H1 (cell line): ENCODE measurements around the gene CDH6. TPM values are rescaled to one million over a fixed set of nuclear protein-coding genes. Genes with fewer than 3 reads are reported as not detected.

Experiments used
- CTCF ChIA-PET: fragments of 300-600 bp; sonication (Branson Sonifier 250); formaldehyde crosslinking; loops from one replicate; lab custom pipeline; 2021; ENCODE audit not compliant: partially characterized antibody; lab: Charles Lee
- POLR2A ChIA-PET: fragments of 300-600 bp; sonication (Branson Sonifier 250); formaldehyde crosslinking; loops from one replicate; lab custom pipeline; 2021; ENCODE audit warnings: inconsistent platforms; ENCODE audit not compliant: partially characterized antibody; lab: Charles Lee
- DNase-seq, 2 experiments: peaks; one replicate each; pipeline versions ENCODE4 v3.0.0 to v3.0.0-alpha.2; 2010 to 2022; ENCODE audit warnings: low spot score in 2 of 2, low read depth in 1 of 2, mixed read lengths in 1 of 2
- FAIRE-seq: peaks from 2 replicates; lab custom pipeline; 2011; peaks lifted over from hg19 to GRCh38; lab: Jason Lieb, UNC
- H2AFZ ChIP-seq: 2 replicates; pipeline ENCODE4 v1.8.1; 2012; ENCODE audit warnings: low read length, inconsistent platforms
- H2AK5ac ChIP-seq: 2 replicates; pipeline ENCODE4 v1.6.1; 2013; ENCODE audit warnings: low read depth, low read length
- H2BK120ac ChIP-seq: replicated peaks from 2 replicates; pipeline ENCODE3; 2013; ENCODE audit warnings: low read depth, low read length, inconsistent platforms
- H2BK12ac ChIP-seq: 2 replicates; pipeline ENCODE4 v1.6.1; 2013; ENCODE audit warnings: low read depth, low read length
- H2BK15ac ChIP-seq: 2 replicates; pipeline ENCODE4 v1.6.1; 2013; ENCODE audit warnings: low read length
- H2BK20ac ChIP-seq: 2 replicates; pipeline ENCODE4 v1.6.1; 2013; ENCODE audit warnings: low read length
- H2BK5ac ChIP-seq: 2 replicates; pipeline ENCODE4 v1.6.1; 2013; ENCODE audit warnings: low read depth, low read length
- H3K14ac ChIP-seq: 2 replicates; pipeline ENCODE4 v1.6.1; 2013; ENCODE audit warnings: inconsistent platforms; ENCODE audit not compliant: insufficient read length
- H3K18ac ChIP-seq: 2 replicates; pipeline ENCODE4 v1.6.1; 2013; ENCODE audit warnings: low read length; ENCODE audit errors: extremely low read depth
- H3K23ac ChIP-seq: 2 replicates; pipeline ENCODE4 v1.6.1; 2013; ENCODE audit warnings: inconsistent platforms; ENCODE audit not compliant: insufficient read length
- H3K23me2 ChIP-seq: 2 replicates; pipeline ENCODE4 v1.6.1; 2013; ENCODE audit warnings: low read depth, low read length
- H3K27ac ChIP-seq: 2 replicates; pipeline ENCODE4 v1.6.1; 2011; ENCODE audit warnings: low read depth, low read length, inconsistent platforms
- H3K27me3 ChIP-seq, 4 experiments: replicated peaks in 1 of 4; 1 replicate in 1 of 4; 2 replicates in 3 of 4; pipeline versions ENCODE4 v1.6.1 to v1.8.1; 2011 to 2013; ENCODE audit warnings: low read length in 3 of 4, mild to moderate bottlenecking in 3 of 4, inconsistent platforms in 2 of 4, mixed read lengths in 2 of 4, moderate library complexity in 1 of 4; ENCODE audit not compliant: control insufficient read depth in 3 of 4, insufficient read depth in 3 of 4; ENCODE audit errors: extremely low read depth in 1 of 4
- H3K36me3 ChIP-seq, 4 experiments: 2 replicates each; pipeline versions ENCODE4 v1.6.1 to v1.8.1; 2011 to 2013; ENCODE audit warnings: mild to moderate bottlenecking in 4 of 4, low read length in 3 of 4, moderate library complexity in 2 of 4, control low read depth in 1 of 4, inconsistent platforms in 1 of 4; ENCODE audit not compliant: insufficient read depth in 4 of 4, control insufficient read depth in 2 of 4
- H3K4ac ChIP-seq: replicated peaks from 2 replicates; pipeline ENCODE3; 2013; ENCODE audit warnings: low read length, low read depth, mixed read lengths, inconsistent platforms; ENCODE audit not compliant: insufficient read length
- H3K4me1 ChIP-seq, 4 experiments: replicated peaks in 1 of 4; 1 replicate in 1 of 4; 2 replicates in 3 of 4; pipeline versions ENCODE4 v1.6.1 to v1.8.1; 2011 to 2013; ENCODE audit warnings: low read length in 3 of 4, inconsistent platforms in 2 of 4, mixed read lengths in 1 of 4; ENCODE audit not compliant: insufficient read depth in 4 of 4, control insufficient read depth in 3 of 4
- H3K4me2 ChIP-seq, 2 experiments: 2 replicates each; pipeline versions ENCODE4 v1.6.1 to v1.8.1; 2011 to 2013; ENCODE audit warnings: low read depth in 2 of 2, low read length in 2 of 2, control low read depth in 1 of 2, inconsistent platforms in 1 of 2, mild to moderate bottlenecking in 1 of 2; ENCODE audit not compliant: insufficient read depth in 1 of 2
- H3K4me3 ChIP-seq, 4 experiments: fragments of 200-600, 300-600 bp in 1 of 4; sonication (generic), shearing (Covaris generic), sonication (Bioruptor Twin) in 1 of 4; 2 replicates each; pipeline versions ENCODE4 v1.5.1 to v1.8.1; 2011 to 2016; ENCODE audit warnings: low read length in 4 of 4, low read depth in 3 of 4, control low read depth in 2 of 4, inconsistent platforms in 2 of 4, mild to moderate bottlenecking in 2 of 4, mixed read lengths in 1 of 4, moderate library complexity in 1 of 4; ENCODE audit not compliant: insufficient read depth in 2 of 4; ENCODE audit errors: extremely low read depth in 1 of 4
- H3K56ac ChIP-seq: replicated peaks from 2 replicates; pipeline ENCODE3; 2013; ENCODE audit warnings: low read depth, mild to moderate bottlenecking, mixed read lengths, low read length, inconsistent platforms; ENCODE audit not compliant: insufficient read length
- H3K79me1 ChIP-seq: 2 replicates; pipeline ENCODE4 v1.6.1; 2013; ENCODE audit warnings: low read depth, low read length, control low read depth
- H3K79me2 ChIP-seq, 2 experiments: 2 replicates each; pipeline versions ENCODE4 v1.6.1 to v1.8.1; 2012 to 2013; ENCODE audit warnings: low read length in 2 of 2, mild to moderate bottlenecking in 2 of 2, inconsistent platforms in 1 of 2; ENCODE audit not compliant: insufficient read depth in 2 of 2, control insufficient read depth in 1 of 2
- H3K9ac ChIP-seq, 4 experiments: replicated peaks in 1 of 4; 1 replicate in 1 of 4; 2 replicates in 3 of 4; pipeline versions ENCODE4 v1.6.1 to v1.8.1; 2011 to 2013; ENCODE audit warnings: low read depth in 3 of 4, low read length in 3 of 4, control low read depth in 2 of 4, mild to moderate bottlenecking in 2 of 4, moderate library complexity in 2 of 4, inconsistent platforms in 1 of 4; ENCODE audit errors: extremely low read depth in 1 of 4
- H3K9me3 ChIP-seq, 2 experiments: 2 replicates each; pipeline versions ENCODE4 v1.6.1 to v1.8.1; 2012 to 2013; ENCODE audit warnings: mild to moderate bottlenecking in 2 of 2, moderate library complexity in 2 of 2, control low read depth in 1 of 2, inconsistent platforms in 1 of 2, low read depth in 1 of 2, low read length in 1 of 2, mixed read lengths in 1 of 2; ENCODE audit not compliant: insufficient read depth in 2 of 2
- H4K20me1 ChIP-seq, 2 experiments: replicated peaks in 1 of 2; 2 replicates each; pipeline versions ENCODE3 to v1.8.1; 2011 to 2013; ENCODE audit warnings: inconsistent platforms in 2 of 2, low read length in 2 of 2, mild to moderate bottlenecking in 1 of 2; ENCODE audit not compliant: insufficient read depth in 2 of 2, control insufficient read depth in 1 of 2
- H4K5ac ChIP-seq: 2 replicates; pipeline ENCODE4 v1.6.1; 2013; ENCODE audit warnings: low read length, low read depth, mixed read lengths, inconsistent platforms; ENCODE audit not compliant: insufficient read length
- H4K8ac ChIP-seq: 2 replicates; pipeline ENCODE4 v1.8.0; 2013; ENCODE audit warnings: mild to moderate bottlenecking, moderate library complexity, low read length, inconsistent platforms; ENCODE audit not compliant: insufficient read depth; ENCODE audit errors: extremely low read depth
- H4K91ac ChIP-seq: replicated peaks from 2 replicates; pipeline ENCODE3; 2013; ENCODE audit warnings: low read length, mixed read lengths, inconsistent platforms; ENCODE audit not compliant: insufficient read length
- EGR1 ChIP-seq: IDR thresholded peaks from 2 replicates; pipeline ENCODE4 v1.6.1; 2011; ENCODE audit warnings: low read depth, low read length, borderline replicate concordance
- GTF2F1 ChIP-seq: IDR thresholded peaks from 2 replicates; pipeline ENCODE4 v1.6.1; 2012; ENCODE audit warnings: low read depth, low read length, improper control_type of control experiment, borderline replicate concordance
- JUN ChIP-seq: IDR thresholded peaks from 2 replicates; pipeline ENCODE4 v1.6.1; 2011; ENCODE audit warnings: low read depth, mild to moderate bottlenecking, improper control_type of control experiment, low read length
- RAD21 ChIP-seq, 2 experiments: IDR thresholded peaks in 1 of 2; conservative IDR thresholded peaks in 1 of 2; 2 replicates each; pipeline ENCODE4 v1.6.1; 2011; ENCODE audit warnings: low read depth in 2 of 2, low read length in 2 of 2, improper control_type of control experiment in 1 of 2, inconsistent platforms in 1 of 2, mild to moderate bottlenecking in 1 of 2, moderate library complexity in 1 of 2
- RXRA ChIP-seq: IDR thresholded peaks from 2 replicates; pipeline ENCODE4 v1.6.1; 2011; ENCODE audit warnings: low read depth, mild to moderate bottlenecking, low read length, moderate library complexity; ENCODE audit not compliant: insufficient read depth
- SP2 ChIP-seq: IDR thresholded peaks from 2 replicates; pipeline ENCODE4 v1.6.1; 2012; ENCODE audit warnings: mild to moderate bottlenecking, low read length, inconsistent platforms
- TAF7 ChIP-seq: optimal IDR thresholded peaks from 2 replicates; pipeline ENCODE3; 2011; ENCODE audit warnings: low read depth, mild to moderate bottlenecking, inconsistent platforms, low read length, moderate library complexity, borderline replicate concordance
- TEAD4 ChIP-seq: IDR thresholded peaks from 2 replicates; pipeline ENCODE4 v1.6.1; 2012; ENCODE audit warnings: low read depth, low read length, inconsistent platforms, mixed read lengths
- WGBS, 2 experiments: shearing (Covaris generic) in 1 of 2; methylation state at CpG; one replicate each; pipeline versions ENCODE4 v1.1.6 to v1.1.7; 2013 to 2015; ENCODE audit warnings: low lambda C conversion rate in 2 of 2, mixed read lengths in 2 of 2, inconsistent platforms in 1 of 2, low coverage in 1 of 2, missing lambda C conversion rate in 1 of 2; ENCODE audit not compliant: insufficient replicate concordance in 2 of 2, insufficient coverage in 1 of 2, insufficient read length in 1 of 2; ENCODE audit errors: extremely low coverage in 1 of 2, missing lambda C conversion rate in 1 of 2; 5-methylcytosine and 5-hydroxymethylcytosine counted together
- polyA plus RNA-seq, 7 experiments: library from polyadenylated mRNA; depleted of rRNA in 3 of 7; stranded (reverse) in 5 of 7; unstranded in 2 of 7; fragments of >200 nt in 5 of 7; fragments of 200-250 nt in 2 of 7; gene quantifications; 1 replicate in 5 of 7; 2 replicates in 1 of 7; 4 replicates in 1 of 7; pipeline versions ENCODE4 v1.2.1 to v1.2.3, GENCODE V29; 2011 to 2013; ENCODE audit warnings: missing spikeins in 2 of 7, mixed read lengths in 2 of 7
- total RNA-seq: library from RNA; stranded (reverse); fragmentation: NEBNext Ultra II Directional; extraction: Animal tissue kit (Norgen Biotek cat#: 25700); gene quantifications from 2 replicates; pipeline ENCODE4 v1.2.1, GENCODE V29; 2021
- TF ChIP-seq, protein P1 (sequence below): IDR thresholded peaks from 2 replicates; pipeline ENCODE4 v1.6.1; 2012; ENCODE audit warnings: inconsistent platforms
- TF ChIP-seq, protein P2 (sequence below), 3 experiments: IDR thresholded peaks; 1 replicate in 2 of 3; 2 replicates in 1 of 3; pipeline versions ENCODE4 v1.5.1 to v1.6.1; 2011; ENCODE audit warnings: low read length in 3 of 3, mild to moderate bottlenecking in 3 of 3, inconsistent platforms in 2 of 3, low read depth in 1 of 3, moderate library complexity in 1 of 3; ENCODE audit not compliant: insufficient read depth in 1 of 3; ENCODE audit errors: control extremely low read depth in 1 of 3
- TF ChIP-seq, protein P3 (sequence below): IDR thresholded peaks from 2 replicates; pipeline ENCODE4 v1.6.1; 2011; ENCODE audit warnings: low read depth, mild to moderate bottlenecking, low read length; ENCODE audit not compliant: insufficient read depth

Gene CDH6
- total and polyA plus RNA-seq, 2 of the 8 experiments (the other 6 are each of a cell fraction or from before 2014, with no cell fraction given) = 1.4 to 1.9 TPM

DNA sequence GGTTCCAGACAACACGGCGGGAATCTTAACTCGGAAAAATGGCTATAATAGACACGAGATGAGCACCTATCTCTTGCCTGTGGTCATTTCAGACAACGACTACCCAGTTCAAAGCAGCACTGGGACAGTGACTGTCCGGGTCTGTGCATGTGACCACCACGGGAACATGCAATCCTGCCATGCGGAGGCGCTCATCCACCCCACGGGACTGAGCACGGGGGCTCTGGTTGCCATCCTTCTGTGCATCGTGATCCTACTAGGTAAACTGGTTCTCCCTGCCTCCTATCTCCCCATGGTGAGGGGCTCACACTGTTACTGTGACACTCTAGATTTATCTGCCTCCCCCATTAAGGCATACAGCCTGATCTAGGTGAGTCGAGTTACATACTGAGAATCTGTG lies 124.2 kb downstream of the CDH6 start:
- no peak overlapping the region for H2BK20ac ChIP-seq
- no peaks in the 10 kb centered on the region for H3K23me2 ChIP-seq
- H3K18ac ChIP-seq = no peak overlapping the region
- no peaks in the 10 kb centered on the region for H3K79me2 ChIP-seq
- H4K91ac ChIP-seq = no peak overlapping the region
- no peak overlapping the region for H3K4me2 ChIP-seq
- no peak for FAIRE-seq
- no peaks in the 10 kb centered on the region for H3K4me1 ChIP-seq
- ChIA-PET CTCF (no interaction called here), POLR2A (no interaction called here)
- H3K4ac ChIP-seq = no peak overlapping the region
- no peak overlapping the region for H3K4me3 ChIP-seq
- no peaks in the 10 kb centered on the region for H3K9me3 ChIP-seq
- no peak overlapping the region for H4K5ac ChIP-seq
- no peak overlapping the region for H3K23ac ChIP-seq
- 78% methylated on average over 13 of the region's 13 CpGs; no CpG with 5 or more reads in 1 of the 2 experiments for WGBS, 2 experiments
- H2BK120ac ChIP-seq = no peak overlapping the region
- H3K79me1 ChIP-seq = no peaks in the 10 kb centered on the region
- no peak overlapping the region for H2BK5ac ChIP-seq
- H4K20me1 ChIP-seq = no peaks in the 10 kb centered on the region
- no peaks in the 10 kb centered on the region for H3K27me3 ChIP-seq
- no peak overlapping the region for H3K56ac ChIP-seq
- no peak overlapping the region for H3K14ac ChIP-seq
- H2AK5ac ChIP-seq = no peak overlapping the region
- H3K27ac ChIP-seq = no peak overlapping the region
- H3K9ac ChIP-seq = no peak overlapping the region
- H2BK12ac ChIP-seq = no peak overlapping the region
- DNase-seq = peak; percentile 23 to 74
- H2BK15ac ChIP-seq = no peak overlapping the region
- H4K8ac ChIP-seq = no peak overlapping the region
- H3K36me3 ChIP-seq = no peaks in the 10 kb centered on the region; a peak in 1 of 8 replicates
- H2AFZ ChIP-seq = peak overlapping the region; percentile 34
- no peak for TF ChIP-seq TAF7
- peak; percentile 52 to 67 for TF ChIP-seq RAD21 (IDR thresholded peaks at IDR 0.05 in 1 of 2, conservative IDR thresholded peaks at IDR 0.05 in 1 of 2; ENCODE audit: low read depth in 2 of 2, low read length in 2 of 2)
- TF ChIP-seq, protein P1, sequence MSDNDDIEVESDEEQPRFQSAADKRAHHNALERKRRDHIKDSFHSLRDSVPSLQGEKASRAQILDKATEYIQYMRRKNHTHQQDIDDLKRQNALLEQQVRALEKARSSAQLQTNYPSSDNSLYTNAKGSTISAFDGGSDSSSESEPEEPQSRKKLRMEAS = peak; percentile 50; the same call in 1 of the 2 replicates
- TF ChIP-seq SP2 = no peak
- no peak for TF ChIP-seq RXRA
- TF ChIP-seq TEAD4 = peak; percentile 86
- TF ChIP-seq, protein P2, sequence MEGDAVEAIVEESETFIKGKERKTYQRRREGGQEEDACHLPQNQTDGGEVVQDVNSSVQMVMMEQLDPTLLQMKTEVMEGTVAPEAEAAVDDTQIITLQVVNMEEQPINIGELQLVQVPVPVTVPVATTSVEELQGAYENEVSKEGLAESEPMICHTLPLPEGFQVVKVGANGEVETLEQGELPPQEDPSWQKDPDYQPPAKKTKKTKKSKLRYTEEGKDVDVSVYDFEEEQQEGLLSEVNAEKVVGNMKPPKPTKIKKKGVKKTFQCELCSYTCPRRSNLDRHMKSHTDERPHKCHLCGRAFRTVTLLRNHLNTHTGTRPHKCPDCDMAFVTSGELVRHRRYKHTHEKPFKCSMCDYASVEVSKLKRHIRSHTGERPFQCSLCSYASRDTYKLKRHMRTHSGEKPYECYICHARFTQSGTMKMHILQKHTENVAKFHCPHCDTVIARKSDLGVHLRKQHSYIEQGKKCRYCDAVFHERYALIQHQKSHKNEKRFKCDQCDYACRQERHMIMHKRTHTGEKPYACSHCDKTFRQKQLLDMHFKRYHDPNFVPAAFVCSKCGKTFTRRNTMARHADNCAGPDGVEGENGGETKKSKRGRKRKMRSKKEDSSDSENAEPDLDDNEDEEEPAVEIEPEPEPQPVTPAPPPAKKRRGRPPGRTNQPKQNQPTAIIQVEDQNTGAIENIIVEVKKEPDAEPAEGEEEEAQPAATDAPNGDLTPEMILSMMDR (IDR thresholded peaks at IDR 0.05; ENCODE audit: control extremely low read depth in 1 of 3, insufficient read depth in 1 of 3, low read depth in 1 of 3, low read length in 3 of 3) = peak; percentile 57 to 80 (median 72)
- TF ChIP-seq EGR1 = no peak
- TF ChIP-seq, protein P3, sequence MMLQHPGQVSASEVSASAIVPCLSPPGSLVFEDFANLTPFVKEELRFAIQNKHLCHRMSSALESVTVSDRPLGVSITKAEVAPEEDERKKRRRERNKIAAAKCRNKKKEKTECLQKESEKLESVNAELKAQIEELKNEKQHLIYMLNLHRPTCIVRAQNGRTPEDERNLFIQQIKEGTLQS = no peak
- TF ChIP-seq JUN = no peak
- no peak for TF ChIP-seq GTF2F1
